ENCODE data around the gene PARN. TPM values are rescaled to one million over a fixed set of nuclear protein-coding genes. Genes with fewer than 3 reads are reported as not detected.

PARN gene
- total and polyA plus RNA-seq, 9 of the 15 experiments (the other 6 are each of a cell fraction or from before 2014, with no cell fraction given): 9.6 to 51.3 (median 40.4) TPM

- Histone ChIP-seq H3K4me1 (replicated peaks in 1 of 2; ENCODE audit: control insufficient read depth in 2 of 2, insufficient read depth in 2 of 2, low read length in 2 of 2) (no peaks in the 10 kb centered on the region), H3K27me3 (ENCODE audit: control insufficient read depth in 2 of 2, insufficient read depth in 2 of 2, low read length in 2 of 2) (no peaks in the 10 kb centered on the region), H3K79me2 (ENCODE audit: control insufficient read depth, insufficient read depth, low read length) (no peaks in the 10 kb centered on the region), H4K20me1 (replicated peaks; ENCODE audit: control insufficient read depth, insufficient read depth, low read length) (no peaks in the 10 kb centered on the region), H3K27ac (ENCODE audit: extremely low read depth, low read depth, low read length) (no peak overlapping the region), H3K4me2 (ENCODE audit: insufficient read depth, low read length) (no peak overlapping the region), H3K9ac (ENCODE audit: insufficient read depth in 1 of 2, low read depth in 2 of 2, low read length in 2 of 2) (no peak overlapping the region), H3K36me3 (ENCODE audit: control insufficient read depth, insufficient read depth, low read length) (no peaks in the 10 kb centered on the region), H3K9me3 (replicated peaks; ENCODE audit: control insufficient read depth, insufficient read depth, low read depth, low read length) (no peaks in the 10 kb centered on the region), H3K4me3 (no peak overlapping the region), H3K9me1 (ENCODE audit: control insufficient read depth, insufficient read depth, low read length) (no peaks in the 10 kb centered on the region), H2AFZ (ENCODE audit: low read depth, low read length) (no peak overlapping the region)
- in situ Hi-C loops (cut with MboI): no loop called here
- DNase-seq (ENCODE audit: extremely low read depth in 1 of 4, low spot score in 3 of 4) (no peak), ATAC-seq (no peak), FAIRE-seq (no peak)
- ChIA-PET CTCF (ENCODE audit: low intra/inter-chr PET ratio) (no interaction called here), POLR2A (no interaction called here)
- intact Hi-C loops (cut with micrococcal nuclease): no loop called here
- no TSS peak for BruUV-seq (replicated peaks)
- no peak for TF ChIP-seq ZNF830 (CRISPR knock-in tag; IDR thresholded peaks at IDR 0.05)
- TF ChIP-seq TAF7 (tag; IDR thresholded peaks at IDR 0.05): no peak
- TF ChIP-seq ZNF3 (CRISPR knock-in tag; IDR thresholded peaks at IDR 0.05): no peak
- 44% methylated on average over 4 of the region's 4 CpGs for WGBS (ENCODE audit: insufficient coverage, low coverage, missing lambda C conversion rate)
Observed at GRCh38 chr16:14428043-14428442, 202.0 kb downstream of the PARN start.

- no peaks in the 10 kb centered on the region for H3K27me3 ChIP-seq (ENCODE audit: control insufficient read depth in 2 of 2, insufficient read depth in 2 of 2, low read length in 2 of 2)
- WGBS (ENCODE audit: insufficient coverage, low coverage, missing lambda C conversion rate): 53% methylated on average over 9 of the region's 9 CpGs
- H3K4me2 ChIP-seq (ENCODE audit: insufficient read depth, low read length): no peak overlapping the region
- POLR2A ChIA-PET: no interaction called here
- no peaks in the 10 kb centered on the region for H4K20me1 ChIP-seq (replicated peaks; ENCODE audit: control insufficient read depth, insufficient read depth, low read length)
- no peaks in the 10 kb centered on the region for H3K9me3 ChIP-seq (replicated peaks; ENCODE audit: control insufficient read depth, insufficient read depth, low read depth, low read length)
- ATAC-seq (no peak), FAIRE-seq (peak; percentile 65), DNase-seq (ENCODE audit: extremely low read depth in 1 of 4, low spot score in 3 of 4) (no peak)
- CTCF ChIA-PET (ENCODE audit: low intra/inter-chr PET ratio): no interaction called here
- H3K9ac ChIP-seq (ENCODE audit: insufficient read depth in 1 of 2, low read depth in 2 of 2, low read length in 2 of 2): peak overlapping the region in 1 of 2 experiments; percentile 10; a peak in 1 of 4 replicates
- in situ Hi-C loops (cut with MboI): no loop called here
- H3K27ac ChIP-seq (ENCODE audit: extremely low read depth, low read depth, low read length): no peak overlapping the region
- no peak overlapping the region for H2AFZ ChIP-seq (ENCODE audit: low read depth, low read length)
- H3K4me3 ChIP-seq: no peak overlapping the region
- no peaks in the 10 kb centered on the region for H3K79me2 ChIP-seq (ENCODE audit: control insufficient read depth, insufficient read depth, low read length)
- no peaks in the 10 kb centered on the region for H3K36me3 ChIP-seq (ENCODE audit: control insufficient read depth, insufficient read depth, low read length)
- intact Hi-C loops (cut with micrococcal nuclease): no loop called here
- H3K9me1 ChIP-seq (ENCODE audit: control insufficient read depth, insufficient read depth, low read length): no peaks in the 10 kb centered on the region
- no peaks in the 10 kb centered on the region for H3K4me1 ChIP-seq (replicated peaks in 1 of 2; ENCODE audit: control insufficient read depth in 2 of 2, insufficient read depth in 2 of 2, low read length in 2 of 2)
- BruUV-seq (replicated peaks): no TSS peak
- TF ChIP-seq CBX3 (IDR thresholded peaks at IDR 0.05; ENCODE audit: borderline replicate concordance in 1 of 2, low read length in 2 of 2): no peak
- TF ChIP-seq TFAM (CRISPR knock-in tag; conservative IDR thresholded peaks at IDR 0.05): no peak
- no peak for TF ChIP-seq MED1 (CRISPR knock-in tag; IDR thresholded peaks at IDR 0.05; ENCODE audit: borderline replicate concordance)
- no peak for TF ChIP-seq SNIP1 (IDR thresholded peaks at IDR 0.05; ENCODE audit: low read depth)
- TF ChIP-seq ZKSCAN3 (CRISPR knock-in tag; IDR thresholded peaks at IDR 0.05): no peak
- TF ChIP-seq ZNF507 (tag; conservative IDR thresholded peaks at IDR 0.05): no peak
- no peak for TF ChIP-seq NR3C1 (CRISPR knock-in tag; IDR thresholded peaks at IDR 0.05)
- TF ChIP-seq ATF4 (CRISPR knock-in tag; IDR thresholded peaks at IDR 0.05): no peak
- no peak for TF ChIP-seq CREM (IDR thresholded peaks at IDR 0.05; ENCODE audit: low read depth)
- TF ChIP-seq TAF7 (tag; IDR thresholded peaks at IDR 0.05): no peak
- TF ChIP-seq DEAF1 (CRISPR knock-in tag; IDR thresholded peaks at IDR 0.05): no peak
- no peak for TF ChIP-seq POLR3A (IDR thresholded peaks at IDR 0.05; ENCODE audit: borderline replicate concordance, extremely low read depth, insufficient read depth, insufficient read length)
Observed at GRCh38 chr16:14427371-14427948, 202.6 kb downstream of the PARN start.

All from K562 (cell line).